DMS79 (cell line): Measurements from ENCODE around the gene DTHD1.

Experiments
- DNase-seq: peaks from one replicate; lab custom pipeline; 2025; lab: John Stamatoyannopoulos, UW

The DTHD1 gene

DNA sequence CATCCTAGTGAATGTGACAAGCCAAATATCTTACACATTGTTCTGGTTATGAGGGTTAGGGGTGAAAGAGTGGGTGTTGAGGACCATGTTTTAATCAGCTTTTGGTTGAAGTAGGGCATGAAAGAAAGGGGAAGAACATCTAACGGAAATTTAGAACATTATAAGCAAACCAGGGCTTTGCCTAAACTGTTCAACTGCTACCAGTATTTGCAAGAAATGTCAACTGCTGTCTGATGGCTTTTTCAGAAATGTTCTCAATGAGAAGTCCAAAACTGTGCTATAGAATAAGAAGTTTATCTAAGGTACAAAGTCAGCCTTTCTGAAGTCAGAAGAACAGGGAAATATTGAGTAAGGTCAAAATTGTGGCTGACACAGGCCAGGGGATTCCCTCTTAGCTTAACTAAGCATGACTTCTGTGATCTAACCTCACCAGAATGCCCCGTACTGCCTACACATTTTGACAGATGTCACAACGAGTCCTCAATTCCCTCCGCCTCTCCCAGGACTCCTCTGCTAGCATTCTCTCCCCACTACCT is 67.1 kb downstream of the DTHD1 start:
- DNase-seq, result no peak

DNA sequence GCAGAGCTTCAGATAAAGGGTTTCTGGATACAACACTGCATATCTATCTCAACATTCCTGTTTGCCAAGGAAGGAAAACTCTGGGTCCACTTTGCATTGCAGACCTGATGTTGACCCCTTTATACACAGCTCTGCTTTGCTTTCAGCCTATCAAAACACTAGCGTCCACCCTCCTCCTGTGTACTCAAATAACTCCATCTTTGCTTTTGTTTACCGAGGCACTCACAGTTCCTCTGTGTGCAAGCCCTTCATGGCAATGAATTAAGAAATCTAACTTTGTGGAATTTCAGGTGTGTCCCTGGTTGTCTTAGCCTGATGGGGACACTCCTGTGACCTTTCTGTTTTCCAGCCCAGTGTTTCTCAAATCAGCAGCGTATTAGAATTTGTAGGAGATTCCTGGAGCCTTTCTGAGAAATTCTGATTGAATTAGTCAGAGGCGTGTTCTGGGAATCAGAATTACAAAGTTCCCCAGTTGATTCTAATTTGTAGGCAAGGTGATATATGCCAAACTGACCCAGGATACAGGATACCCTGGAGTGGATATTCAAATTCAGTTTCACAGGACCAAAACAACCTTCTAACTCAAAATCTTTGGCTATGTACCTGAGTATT is 68.6 kb downstream of the DTHD1 start:
- no peak for DNase-seq

DNA sequence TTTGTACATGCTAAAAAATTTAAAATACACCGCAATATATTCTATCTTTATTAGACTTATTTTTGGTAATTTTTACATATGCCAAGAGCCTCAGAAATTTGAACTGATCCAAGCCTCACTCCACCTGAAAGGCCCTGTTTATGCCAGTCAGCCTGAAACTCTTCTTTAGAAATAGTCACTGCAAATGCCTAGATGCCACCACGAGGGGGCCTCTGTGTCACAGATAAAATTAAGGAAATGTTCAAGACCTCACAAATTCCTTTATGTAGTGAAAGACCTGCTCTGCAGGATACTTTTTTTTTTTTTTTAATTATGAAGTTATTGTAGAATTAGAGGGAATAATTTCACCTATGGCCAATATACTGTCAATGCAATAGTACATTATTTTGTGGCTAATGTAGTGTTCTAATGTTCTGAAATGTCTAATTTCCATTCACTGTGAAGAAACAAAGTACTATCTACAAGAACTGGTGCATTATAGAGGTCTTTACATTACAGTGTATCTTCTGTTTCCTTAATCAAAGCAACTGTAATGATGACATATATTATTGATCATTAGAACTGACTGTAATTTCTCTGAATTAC is 69.8 kb downstream of the DTHD1 start:
- DNase-seq, result no peak

DNA sequence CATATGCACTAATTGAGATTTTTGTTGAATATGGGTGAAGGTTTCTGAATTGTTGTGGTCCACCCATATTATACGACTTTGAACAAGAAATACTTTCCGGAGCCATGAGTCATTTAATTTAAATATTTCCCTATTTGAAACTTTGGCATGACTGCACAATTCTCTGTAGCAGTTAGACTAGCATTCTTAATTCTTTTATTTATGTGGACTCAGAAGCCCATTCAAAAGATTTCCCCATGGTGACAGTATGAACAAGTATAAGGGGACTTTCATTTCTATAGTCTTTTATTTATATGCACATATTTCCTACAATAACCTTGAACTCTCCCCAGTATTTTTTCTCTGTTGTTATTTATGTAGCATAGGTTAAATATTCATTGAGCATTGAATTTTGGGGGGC is 72.6 kb downstream of the DTHD1 start:
- no peak for DNase-seq

DNA sequence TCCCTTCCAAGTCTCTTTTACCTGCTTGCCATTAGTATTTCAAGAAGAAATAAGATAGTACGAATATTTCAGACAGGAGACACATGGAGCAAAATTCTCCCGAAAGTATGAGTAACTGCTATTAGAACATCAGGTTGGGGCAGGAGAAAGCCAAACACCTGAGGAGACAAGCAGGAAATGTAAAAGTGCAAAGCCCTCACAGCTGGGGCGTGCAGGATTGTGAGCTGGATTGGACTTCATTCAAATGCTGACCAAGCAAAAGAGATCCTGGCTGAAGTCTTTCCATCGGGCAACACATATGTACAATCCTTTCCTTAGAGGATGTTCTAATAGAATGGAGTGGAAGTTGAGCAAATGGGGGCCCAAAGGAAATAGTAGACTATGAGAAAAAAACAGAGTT is 76.8 kb downstream of the DTHD1 start:
- DNase-seq, result no peak

DNA sequence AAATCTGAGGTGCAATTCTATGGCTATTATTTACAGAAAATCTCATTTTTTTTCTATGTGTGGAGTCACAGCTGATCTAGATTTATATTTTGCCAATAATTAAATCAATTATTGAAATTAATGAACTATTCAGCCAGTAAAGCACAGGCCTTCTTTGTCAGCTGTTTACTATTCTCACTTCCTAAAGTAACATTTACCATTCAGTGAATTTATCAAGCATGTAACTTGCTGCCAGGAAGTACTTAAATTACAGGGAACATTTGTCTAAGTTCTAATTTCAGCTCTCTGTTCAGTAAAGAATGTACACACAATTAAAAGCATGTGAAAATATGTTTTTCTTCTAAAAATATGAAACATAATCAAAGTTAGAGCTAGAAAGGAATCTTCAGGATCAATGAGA is 79.3 kb downstream of the DTHD1 start:
- no peak for DNase-seq

GRCh38 chr4:36363024-36363423 is 81.6 kb downstream of the DTHD1 start:
- no peak for DNase-seq

- DNase-seq, result no peak
Measured at GRCh38 chr4:36374836-36375511, 93.6 kb downstream of the DTHD1 start.

DNA sequence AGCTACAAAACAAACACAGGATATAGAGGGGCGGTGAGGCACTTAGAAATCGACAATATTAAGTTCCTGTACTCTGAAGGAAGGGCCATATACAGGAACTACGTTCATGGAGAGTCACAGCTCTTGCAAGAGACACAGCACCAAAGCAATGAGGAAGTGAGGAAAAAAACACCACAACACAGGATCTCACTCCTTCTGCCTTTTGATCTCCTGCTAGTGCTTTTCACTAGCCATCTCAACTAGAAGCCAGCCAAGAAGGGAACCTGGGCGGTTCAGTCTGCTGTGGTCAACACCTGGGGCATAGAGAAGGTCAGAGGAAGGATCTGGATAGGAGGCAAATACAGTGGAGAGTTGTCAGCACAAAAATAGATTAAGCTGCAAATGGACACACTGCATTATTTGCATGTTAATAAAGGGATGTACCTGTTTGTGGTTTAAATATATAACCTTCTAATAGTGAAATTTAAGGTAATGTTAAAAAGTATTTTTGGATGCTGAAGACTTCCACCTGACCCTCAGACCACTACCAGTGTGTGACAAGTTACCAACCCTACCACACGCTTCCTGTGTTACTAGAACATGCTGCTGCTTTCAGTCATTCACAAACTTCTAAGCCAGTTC is 104.6 kb downstream of the DTHD1 start:
- DNase-seq, result no peak

DNA sequence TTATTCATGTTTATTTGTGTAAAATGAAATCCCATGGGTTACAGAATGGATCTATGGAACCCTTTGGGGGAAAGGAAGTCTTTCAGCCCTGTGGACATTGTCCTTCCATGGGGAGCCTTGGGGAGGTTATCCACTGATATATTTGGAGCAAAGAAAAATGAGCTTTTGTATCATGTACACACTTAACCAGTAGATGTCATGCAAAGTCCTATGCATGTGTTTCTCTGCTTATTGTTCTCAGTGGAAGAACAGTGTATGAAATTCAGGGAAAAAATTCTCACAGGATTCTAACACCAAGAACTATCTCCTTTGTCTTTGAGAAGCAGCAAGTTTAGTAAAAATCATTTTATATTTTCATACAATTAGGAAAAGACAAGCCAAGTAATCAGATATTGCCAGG is 105.3 kb downstream of the DTHD1 start:
- no peak for DNase-seq

DNA sequence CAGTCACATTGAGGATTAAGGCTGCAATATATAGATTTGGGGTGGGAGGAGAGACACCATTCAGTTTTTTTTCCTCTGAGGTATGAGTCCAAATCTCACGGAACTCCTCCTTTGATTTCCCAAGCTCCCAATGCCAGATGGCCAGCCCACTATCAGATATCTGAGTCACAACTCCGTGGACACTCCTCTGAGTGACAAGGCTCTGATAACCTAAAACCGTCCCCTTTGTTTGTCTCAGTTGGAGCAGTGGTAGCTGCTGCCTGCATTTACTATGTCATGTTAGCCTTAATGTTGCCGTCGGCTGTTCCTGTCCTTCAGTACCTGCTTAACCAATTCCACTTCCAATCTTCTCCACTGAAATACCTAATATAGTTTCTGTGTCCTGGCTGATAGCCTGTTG is 107.3 kb downstream of the DTHD1 start:
- no peak for DNase-seq

- DNase-seq, result no peak
Measured at GRCh38 chr4:36391411-36391810, 110.0 kb downstream of the DTHD1 start.

GRCh38 chr4:36392024-36392423 is 110.6 kb downstream of the DTHD1 start:
- DNase-seq, result no peak

DNA sequence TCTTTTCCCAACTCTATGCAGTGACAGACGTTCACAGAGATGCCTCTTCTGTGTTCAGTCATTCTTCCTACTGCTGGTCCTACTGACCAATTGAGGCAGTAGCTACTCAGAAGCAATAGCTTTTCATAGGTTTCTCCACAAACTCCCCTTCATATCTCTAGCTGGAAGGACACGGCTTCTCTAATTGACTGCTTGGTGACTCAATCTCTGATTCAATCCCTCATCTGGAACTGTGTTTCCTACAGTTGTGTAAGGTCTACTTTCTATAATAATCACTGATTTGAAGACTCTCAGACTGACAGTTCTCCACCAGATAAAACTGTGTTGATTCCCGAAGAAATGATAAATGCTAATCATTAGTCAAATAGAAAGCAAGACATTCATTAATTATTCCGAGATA is 111.5 kb downstream of the DTHD1 start:
- no peak for DNase-seq
